ENCODE results near the gene PICALM.
"Not testable (repeated sequence)": the region's sequence is repeated elsewhere in the genome, so short reads cannot be mapped to it uniquely, and the experiment has no call there.

PICALM gene

GRCh38 chr11:86091086-86091485 lies 22.2 kb upstream of the PICALM start:
- no peak for TF ChIP-seq CTCF (IDR thresholded peaks at IDR 0.05; ENCODE audit: unreplicated experiment in 3 of 3)
- Mint-ChIP-seq H3K36me3 (ENCODE audit: low read depth) (no peaks in the 10 kb centered on the region), H3K4me3 (no peak overlapping the region), H3K27me3 (ENCODE audit: low read depth) (no peaks in the 10 kb centered on the region), H3K27ac (no peak overlapping the region), H3K4me1 (peaks cover 5% of the 10 kb centered on the region), H3K9me3 (peaks cover 3% of the 10 kb centered on the region)

- no peak overlapping the region for H3K27ac Mint-ChIP-seq
Observed at GRCh38 chr11:86089659-86090058, 20.8 kb upstream of the PICALM start.

GRCh38 chr11:86087688-86088087 lies 18.8 kb upstream of the PICALM start:
- H3K27me3 Mint-ChIP-seq (ENCODE audit: low read depth); H3K4me1 Mint-ChIP-seq; H3K9me3 Mint-ChIP-seq; H3K36me3 Mint-ChIP-seq (ENCODE audit: low read depth); H3K27ac Mint-ChIP-seq; H3K4me3 Mint-ChIP-seq: not testable (repeated sequence)

More at GRCh38 chr11:86089659-86090058, 20.8 kb upstream of the PICALM start:
- Mint-ChIP-seq H3K36me3 (ENCODE audit: low read depth) (no peaks in the 10 kb centered on the region), H3K9me3 (peaks cover 3% of the 10 kb centered on the region), H3K27me3 (ENCODE audit: low read depth) (no peaks in the 10 kb centered on the region), H3K4me1 (peaks cover 5% of the 10 kb centered on the region), H3K4me3 (no peak overlapping the region)
- TF ChIP-seq CTCF (IDR thresholded peaks at IDR 0.05; ENCODE audit: unreplicated experiment in 3 of 3), result no peak

- H3K36me3 Mint-ChIP-seq (ENCODE audit: low read depth), result no peaks in the 10 kb centered on the region
- H3K27ac Mint-ChIP-seq, result no peak overlapping the region
- no peaks in the 10 kb centered on the region for H3K27me3 Mint-ChIP-seq (ENCODE audit: low read depth)
- no peak for TF ChIP-seq CTCF (IDR thresholded peaks at IDR 0.05; ENCODE audit: unreplicated experiment in 3 of 3)
- H3K4me1 Mint-ChIP-seq, result peaks cover 5% of the 10 kb centered on the region
- H3K4me3 Mint-ChIP-seq, result no peak overlapping the region
- H3K9me3 Mint-ChIP-seq, result peaks cover 3% of the 10 kb centered on the region
Observed at GRCh38 chr11:86087256-86087655, 18.4 kb upstream of the PICALM start.

- Mint-ChIP-seq H3K27ac (no peak overlapping the region), H3K4me3 (no peak overlapping the region), H3K4me1 (no peaks in the 10 kb centered on the region), H3K27me3 (ENCODE audit: low read depth) (no peaks in the 10 kb centered on the region), H3K9me3 (peaks cover 2% of the 10 kb centered on the region), H3K36me3 (ENCODE audit: low read depth) (no peaks in the 10 kb centered on the region)
- no peak for TF ChIP-seq CTCF (IDR thresholded peaks at IDR 0.05; ENCODE audit: unreplicated experiment in 3 of 3)
Observed at GRCh38 chr11:86081455-86081854, 12.6 kb upstream of the PICALM start.

- Mint-ChIP-seq H3K4me3 (no peak overlapping the region), H3K4me1 (no peaks in the 10 kb centered on the region), H3K9me3 (no peaks in the 10 kb centered on the region), H3K36me3 (ENCODE audit: low read depth) (no peaks in the 10 kb centered on the region), H3K27ac (no peak overlapping the region), H3K27me3 (ENCODE audit: low read depth) (no peaks in the 10 kb centered on the region)
- no peak for TF ChIP-seq CTCF (IDR thresholded peaks at IDR 0.05; ENCODE audit: unreplicated experiment in 3 of 3)
Observed at GRCh38 chr11:86079421-86079820, 10.5 kb upstream of the PICALM start.
